ENCODE data around the gene REXO5.

- TF ChIP-seq ZNF274 (IDR thresholded peaks at IDR 0.05; ENCODE audit: low read depth, low read length): no peak
- no peak for TF ChIP-seq SUZ12 (IDR thresholded peaks at IDR 0.05; ENCODE audit: extremely low read depth, insufficient read depth, insufficient read length)
Measured at GRCh38 chr16:20782470-20782869, 23.9 kb upstream of the REXO5 start.

Data from NT2/D1 (cell line).